HG02678 (cell line): ENCODE data around the gene RHOB.
"Not testable (repeated sequence)": the region's sequence is repeated elsewhere in the genome, so short reads cannot be mapped to it uniquely, and the experiment has no call there.

ENCODE experiments used
- ATAC-seq: cut with Tn5 transposase; IDR thresholded peaks from one replicate; pipeline ENCODE4 v1.9.1; 2021; ENCODE audit warnings: mild to moderate bottlenecking, moderate library complexity; ENCODE audit not compliant: unreplicated experiment

The RHOB gene

DNA sequence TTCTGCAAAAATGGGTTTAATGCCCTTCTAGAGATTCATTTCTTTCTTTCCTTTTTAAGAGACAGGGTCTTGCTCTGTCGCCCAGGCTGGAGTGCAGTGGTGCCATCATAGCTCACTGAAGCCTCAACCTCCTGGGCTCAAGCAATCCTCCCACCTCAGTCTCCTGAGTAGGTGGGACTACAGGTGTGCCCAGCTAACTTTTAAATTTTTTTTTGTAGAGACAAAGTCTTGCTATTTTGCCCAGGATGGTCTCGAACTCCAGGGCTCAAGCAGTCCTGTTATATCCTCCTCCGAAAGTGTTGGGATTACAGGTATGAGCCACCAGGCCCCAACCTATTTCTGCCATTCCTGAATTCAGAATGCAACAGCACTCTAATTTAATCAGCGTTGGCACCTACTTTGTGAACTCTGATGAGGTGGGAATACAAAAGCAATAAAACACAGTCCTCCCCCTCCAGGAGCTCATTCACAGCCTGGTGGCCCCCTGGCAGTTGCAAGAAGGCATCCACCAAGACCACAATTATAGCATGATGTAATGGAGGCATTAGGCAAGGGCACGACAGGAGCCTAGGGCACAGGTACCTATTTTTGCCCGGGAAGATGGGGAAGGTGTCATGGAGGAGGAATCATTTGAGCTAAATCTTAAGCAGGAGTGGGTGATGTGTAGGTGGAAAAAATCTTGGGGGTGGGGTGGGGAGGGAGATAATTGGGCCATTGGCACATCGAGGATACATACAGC lies 5.1 kb downstream of the RHOB start:
- ATAC-seq: no peak

DNA sequence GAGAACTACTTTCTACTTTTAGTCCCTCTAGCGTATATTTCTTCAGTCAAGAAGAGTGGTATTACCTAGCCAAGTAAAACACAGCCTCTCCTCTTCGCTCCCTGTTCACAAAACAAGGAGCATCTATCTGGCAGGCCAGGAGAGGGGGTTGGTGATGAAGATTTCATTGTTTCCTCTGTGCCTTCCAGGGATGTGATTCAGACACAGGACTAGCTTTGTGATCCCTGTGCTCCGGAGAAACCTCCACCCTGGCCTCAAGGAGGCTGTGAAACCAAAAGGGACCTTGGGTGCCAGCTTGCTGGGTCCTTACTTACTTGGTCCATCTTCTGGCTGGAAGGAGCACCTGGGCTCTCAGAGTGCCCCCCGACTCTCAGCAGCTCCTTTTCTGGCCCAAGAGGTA lies 5.7 kb downstream of the RHOB start:
- no peak for ATAC-seq

DNA sequence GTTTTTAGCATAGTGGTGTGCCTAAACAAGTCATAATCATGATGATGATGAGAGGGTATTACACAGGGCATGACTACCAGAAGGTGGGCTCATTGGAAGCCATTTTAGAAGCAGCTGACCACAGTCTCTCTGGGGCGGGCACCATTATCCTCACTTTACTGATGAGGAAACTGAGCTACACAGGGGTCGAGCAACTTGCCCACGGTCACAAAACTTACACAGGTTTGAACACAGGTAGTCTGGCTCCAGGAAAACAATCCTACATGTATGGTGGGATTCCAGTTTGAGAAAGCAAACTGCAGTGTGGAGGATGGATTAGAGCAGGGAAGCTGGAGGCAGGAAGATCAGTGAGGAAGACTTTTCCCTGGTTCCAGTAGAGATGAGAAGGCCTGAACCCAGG lies 6.2 kb downstream of the RHOB start:
- ATAC-seq: no peak

DNA sequence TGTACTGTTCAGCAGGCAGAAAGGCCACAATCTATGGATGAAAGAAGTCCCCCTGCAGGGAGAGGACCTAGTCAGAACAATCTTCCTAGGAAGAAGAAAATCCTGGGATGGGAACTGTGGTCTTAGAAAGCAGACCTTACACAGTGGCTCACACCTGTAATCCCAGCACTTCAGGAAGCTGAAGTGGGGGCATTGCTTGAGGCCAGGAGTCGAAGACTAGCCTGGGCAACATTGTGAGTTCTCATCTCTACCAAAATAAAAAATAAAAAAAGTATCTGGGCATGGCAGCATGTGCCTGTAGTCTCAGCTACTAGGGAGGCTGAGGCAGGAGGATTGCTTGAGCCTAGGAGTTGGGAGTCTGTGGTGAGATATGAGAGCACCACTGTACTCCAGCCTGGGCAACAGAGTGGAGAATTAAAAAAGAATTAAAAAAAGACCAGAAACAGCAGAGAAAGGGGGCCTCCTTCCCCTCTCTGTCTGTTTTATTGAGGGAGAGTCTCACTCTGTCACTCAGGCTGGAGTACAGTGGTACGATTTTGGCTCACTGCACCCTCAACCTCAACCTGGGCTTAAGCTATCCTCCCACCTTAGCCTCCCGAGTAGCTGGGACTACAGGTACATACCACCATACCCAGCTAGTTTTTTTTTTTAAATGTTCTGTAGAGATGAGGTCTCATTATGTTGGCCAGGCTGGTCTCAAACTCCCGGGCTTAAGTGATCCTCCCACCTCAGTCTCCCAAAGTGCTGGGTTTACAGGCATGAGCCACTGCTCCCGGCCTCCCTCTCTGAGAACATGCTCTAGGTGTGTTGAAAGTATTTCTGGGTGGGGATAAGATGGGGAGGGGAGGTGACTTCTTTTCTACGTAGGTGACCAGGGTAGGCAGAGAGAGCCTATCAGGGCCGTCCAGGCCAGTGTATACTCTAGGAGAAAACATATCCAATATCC lies 7.4 kb downstream of the RHOB start:
- no peak for ATAC-seq

DNA sequence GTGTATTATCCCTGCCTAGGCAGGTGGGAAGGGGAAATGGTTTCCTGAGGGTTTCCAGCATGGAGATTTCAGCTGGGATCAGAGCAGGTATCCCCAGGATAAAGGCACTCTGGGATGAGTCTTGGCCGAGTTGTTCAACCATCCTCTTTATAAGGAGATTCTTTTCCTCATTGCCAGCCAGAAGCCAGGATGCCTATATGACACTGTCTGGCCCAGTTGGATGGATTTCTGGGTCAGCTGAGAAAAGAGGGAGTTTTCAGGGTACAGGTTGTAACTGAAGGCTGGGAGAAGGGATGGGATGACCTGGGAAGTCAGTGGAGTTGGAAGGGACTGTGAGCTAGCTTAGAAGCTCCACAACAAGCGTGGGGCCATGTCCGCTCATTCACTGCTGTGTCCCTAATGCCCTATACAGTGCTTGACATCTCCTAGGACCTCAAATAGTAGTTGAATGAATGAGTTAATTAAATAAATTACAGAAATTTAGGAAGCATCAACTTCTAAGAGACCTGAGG lies 8.3 kb downstream of the RHOB start:
- ATAC-seq: no peak

DNA sequence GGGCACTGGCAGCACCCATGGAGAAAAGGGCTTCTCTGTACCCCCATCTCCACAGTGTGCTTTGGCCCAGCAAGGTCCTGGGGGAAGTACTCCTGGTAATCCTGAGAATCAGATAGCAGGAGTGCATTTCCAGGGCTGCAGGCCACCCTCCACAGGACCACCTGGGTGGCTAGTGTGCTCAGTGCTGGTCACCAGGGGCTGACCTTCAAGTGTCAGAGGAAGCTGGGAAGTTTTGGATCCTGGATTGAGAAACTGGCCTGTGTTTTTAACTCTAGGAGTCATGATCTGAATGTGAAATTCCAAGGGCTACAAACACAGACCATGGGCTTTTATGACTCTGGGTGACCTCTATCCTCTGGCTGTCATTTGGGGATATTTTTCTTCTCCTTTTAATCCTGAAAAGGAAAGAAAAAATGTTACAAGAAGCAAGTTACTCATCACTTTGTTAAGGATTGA lies 9.3 kb downstream of the RHOB start:
- ATAC-seq: no peak

DNA sequence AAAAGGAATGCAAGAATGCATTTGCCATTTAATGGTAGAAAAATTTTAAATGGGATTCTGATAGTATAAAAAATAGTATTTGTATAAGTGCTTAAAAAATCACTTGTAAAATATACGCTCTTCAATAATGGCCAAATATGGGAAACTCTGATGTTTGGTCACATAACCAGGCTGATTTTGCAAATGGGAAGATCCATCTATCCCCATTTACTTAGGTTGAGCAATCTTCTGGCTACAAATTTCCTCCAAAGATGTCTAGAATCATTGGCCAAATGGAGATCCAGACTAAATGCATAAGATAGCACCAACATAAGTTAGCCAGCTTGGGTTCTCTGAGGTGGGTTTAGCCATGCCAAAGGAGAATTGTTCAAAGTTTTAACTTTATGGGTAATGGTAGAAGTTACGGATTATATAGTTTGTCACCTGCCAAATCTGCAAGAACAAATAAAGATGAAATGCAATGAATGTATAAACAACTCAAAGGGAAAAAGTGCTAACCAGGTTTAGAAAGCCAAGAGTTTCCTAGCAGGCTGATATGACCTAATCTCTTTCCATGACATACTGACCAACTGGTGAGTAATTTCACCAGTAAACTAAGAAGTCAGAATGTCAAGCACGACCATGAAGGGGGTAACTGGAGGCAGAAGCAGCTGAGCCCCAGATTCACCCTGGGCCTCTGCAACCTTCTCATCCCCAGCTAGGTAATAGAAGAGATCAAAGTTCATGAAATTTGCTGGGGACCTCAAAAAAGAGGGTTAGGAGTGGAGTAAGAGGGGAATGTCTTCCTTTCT lies 10.0 kb downstream of the RHOB start:
- no peak for ATAC-seq

DNA sequence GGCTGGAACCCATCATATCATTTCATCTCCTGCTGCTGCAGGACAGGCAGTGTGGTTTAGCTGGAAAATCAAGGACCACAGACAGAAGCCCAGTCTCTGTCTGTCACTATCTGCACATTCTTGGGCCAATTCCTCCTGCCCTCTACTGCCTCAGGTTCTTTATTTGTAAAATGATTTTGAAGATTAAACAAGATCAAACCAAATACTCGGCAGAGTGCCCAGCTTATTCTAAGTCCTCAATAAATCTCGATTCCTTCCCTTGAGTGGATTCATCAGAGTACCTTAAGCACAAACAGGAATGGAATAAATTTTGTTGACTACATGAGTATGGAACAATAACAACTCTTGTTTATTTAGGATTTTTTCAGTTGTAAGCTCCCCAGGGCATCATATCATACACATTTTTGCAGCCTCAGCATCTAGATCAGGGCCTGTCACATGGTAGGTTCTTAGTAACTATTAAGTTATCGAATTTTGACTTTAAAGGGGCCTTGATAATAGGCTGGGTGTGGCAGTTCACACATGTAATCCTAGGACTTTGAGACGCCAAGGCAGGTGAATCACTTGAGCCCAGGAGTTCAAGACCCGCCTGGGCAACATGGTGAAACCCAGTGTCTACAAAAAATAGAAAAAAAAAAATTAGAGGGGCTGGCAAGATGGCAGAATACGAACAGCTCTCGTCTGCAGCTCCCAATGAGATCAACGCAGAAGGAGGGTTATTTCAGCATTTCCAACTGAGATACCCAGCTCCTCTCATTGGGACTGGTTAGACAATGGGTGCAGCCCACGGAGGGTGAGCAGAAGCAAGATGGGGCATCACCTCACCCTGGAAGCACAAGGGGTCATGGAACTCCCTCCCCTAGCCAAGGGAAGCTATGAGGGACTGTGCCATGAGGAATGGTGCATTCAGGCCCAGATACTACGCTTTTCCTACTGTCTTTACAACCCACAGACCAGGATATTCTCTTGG lies 11.1 kb downstream of the RHOB start:
- no peak for ATAC-seq

DNA sequence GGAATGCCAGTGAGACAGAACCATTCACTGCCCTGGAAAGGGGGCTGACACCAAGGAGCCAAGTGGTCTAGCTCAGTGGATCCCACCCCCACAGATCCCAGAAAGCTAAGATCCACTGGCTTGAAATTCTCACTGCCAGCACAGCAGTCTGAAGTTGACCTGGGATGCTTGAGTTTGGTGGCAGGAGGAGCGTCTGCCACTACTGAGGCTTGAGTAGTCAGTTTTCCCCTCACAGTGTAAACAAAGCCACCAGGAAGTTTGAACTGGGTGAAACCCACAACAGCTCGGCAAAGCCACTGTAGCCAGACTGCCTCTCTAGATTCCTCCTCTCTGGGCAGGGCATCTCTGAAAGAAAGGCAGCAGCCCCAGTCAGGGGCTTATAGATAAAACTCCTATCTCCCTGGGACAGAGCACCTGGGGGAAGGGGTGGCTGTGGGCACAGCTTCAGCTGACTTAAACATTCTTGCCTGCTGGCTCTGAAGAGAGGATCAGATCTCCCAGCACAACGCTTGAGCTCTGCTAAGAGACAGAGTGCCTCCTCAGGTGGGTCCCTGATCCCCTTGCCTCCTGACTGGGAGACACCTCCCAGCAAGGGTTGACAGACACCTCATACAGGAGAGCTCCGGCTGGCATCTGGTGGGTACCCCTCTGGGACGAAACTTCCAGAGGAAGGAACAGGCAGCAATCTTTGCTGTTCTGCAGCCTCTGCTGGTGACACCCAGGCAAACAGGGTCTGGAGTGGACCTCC lies 12.0 kb downstream of the RHOB start:
- not testable (repeated sequence) for ATAC-seq

DNA sequence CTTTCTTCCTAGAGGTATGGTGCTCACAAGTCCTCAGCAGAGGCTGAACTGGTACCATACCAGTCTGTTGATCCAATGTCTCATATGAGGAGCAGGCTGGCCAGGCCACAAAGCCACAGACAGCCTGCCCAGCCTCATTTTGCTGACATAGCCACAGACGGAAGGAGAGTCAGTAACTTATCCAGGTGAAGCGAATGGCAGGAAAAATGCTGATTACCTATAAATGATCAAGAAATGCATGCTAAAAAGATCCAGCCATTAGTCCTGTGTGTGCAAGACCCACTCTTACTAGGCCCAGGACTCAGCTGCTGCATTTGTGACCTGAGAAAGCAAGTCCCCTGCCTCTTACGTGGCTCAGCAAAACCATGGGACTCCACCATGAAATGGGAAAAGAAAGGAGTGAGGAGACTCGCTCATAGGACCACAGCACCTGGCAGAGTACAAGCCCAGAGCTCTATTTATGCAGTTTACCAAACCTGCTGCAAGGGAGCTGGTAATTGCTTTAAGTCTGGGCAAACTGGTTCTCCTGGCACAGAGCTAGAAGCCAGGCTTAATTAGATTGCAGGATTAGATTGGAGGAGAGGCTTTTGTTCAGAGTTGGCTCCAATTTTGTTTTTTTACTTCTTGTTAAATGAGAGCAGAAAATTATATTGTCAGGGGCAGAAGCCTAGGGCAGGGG lies 19.0 kb downstream of the RHOB start:
- no peak for ATAC-seq

DNA sequence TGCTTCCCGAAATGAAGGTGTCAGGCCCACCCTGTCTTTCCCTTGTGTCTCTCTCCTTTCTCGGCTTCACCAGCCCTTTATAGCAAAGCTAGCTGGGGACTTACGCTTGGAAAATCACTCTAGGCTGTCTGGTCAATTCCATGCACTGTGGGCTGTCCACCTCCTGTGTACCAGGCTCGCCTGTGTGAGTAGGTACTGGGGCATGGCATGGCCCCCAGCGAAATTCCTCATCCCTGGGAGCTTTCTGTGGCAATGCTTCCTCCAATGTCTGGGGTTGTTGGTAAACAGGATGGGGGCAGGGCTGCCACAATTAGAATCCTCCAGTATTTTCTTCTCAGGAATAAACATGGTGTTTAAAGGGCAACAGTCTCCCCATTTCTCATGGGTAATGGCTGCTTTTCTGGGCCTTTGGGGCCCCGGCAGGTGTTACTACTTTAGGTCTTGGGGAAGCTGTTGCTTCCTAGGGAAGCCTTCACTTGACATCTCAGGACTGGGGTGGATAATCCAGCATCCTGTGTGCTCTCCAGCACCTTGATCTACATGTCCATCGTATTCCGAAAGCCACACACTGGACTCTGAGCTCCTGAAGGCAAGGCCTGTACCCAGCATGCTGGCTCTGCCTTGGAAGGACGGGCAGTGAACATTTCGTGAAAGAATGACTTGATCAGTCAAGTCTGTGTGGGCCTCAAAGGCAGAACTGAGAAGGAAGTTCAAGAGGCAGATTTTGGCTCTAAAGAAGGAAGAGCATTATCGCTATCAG lies 21.1 kb downstream of the RHOB start:
- ATAC-seq: no peak

DNA sequence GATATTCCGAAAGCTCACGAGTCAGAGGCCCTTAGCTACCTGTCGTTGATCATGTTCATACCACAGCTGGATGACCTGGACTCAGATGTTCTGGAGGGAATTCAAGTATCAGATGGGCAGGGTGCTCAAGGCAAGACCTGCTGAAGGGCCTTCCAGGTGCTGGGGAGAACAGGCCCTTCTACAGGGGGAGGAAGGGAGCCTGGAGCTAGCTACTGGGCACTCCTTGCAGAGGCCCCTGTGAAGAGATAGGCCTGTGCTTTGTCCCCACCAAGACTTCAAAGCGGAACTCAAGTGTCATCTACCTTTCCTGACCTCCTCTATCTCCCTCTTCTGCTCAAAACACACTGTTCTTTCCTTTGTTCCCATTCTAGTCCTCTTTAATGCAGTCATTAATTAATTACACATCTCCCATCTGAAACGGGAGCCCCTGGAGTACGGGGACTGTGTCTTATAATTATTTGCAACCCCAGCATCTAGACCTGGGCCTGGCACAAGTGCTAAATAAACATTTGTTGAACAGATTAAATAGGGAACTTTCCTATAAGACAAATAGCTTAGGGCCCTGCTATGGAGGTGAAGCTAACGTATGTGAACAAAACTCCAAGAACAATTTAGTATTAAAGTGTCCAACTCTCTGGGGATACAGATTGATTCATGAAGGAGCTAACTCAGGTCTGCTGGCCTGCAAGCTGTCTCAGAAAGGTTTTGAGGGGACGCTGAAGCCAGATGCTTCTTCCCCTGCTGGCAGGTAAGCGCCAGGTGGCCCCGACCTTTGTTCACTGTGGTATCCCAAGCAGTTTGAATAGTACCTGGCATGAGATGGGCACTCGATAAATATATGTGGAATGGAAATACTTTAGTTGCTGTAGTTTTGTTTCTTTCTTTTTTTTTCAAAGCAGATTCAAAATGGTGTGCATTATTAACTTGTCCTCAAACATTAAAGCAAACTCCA lies 22.0 kb downstream of the RHOB start:
- no peak for ATAC-seq

DNA sequence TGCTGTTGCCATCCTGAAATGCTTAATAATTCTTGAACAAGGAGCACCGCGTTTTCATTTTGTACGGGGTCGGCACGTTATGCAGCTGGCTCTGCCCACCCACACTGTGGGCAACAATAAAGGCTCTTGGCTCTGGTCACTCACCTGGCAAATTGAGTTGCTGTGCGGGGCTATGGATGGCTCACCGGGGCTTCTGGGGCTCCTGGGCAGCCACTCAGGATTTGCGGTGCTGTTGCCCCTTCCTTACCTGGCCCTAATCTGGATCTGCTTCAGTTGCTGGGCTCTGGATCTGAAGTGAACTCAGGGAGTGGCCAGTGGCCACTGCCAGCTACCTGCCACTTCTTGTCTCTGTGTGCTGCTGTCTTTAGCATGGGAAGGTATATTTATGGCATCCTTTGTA lies 22.7 kb downstream of the RHOB start:
- no peak for ATAC-seq

DNA sequence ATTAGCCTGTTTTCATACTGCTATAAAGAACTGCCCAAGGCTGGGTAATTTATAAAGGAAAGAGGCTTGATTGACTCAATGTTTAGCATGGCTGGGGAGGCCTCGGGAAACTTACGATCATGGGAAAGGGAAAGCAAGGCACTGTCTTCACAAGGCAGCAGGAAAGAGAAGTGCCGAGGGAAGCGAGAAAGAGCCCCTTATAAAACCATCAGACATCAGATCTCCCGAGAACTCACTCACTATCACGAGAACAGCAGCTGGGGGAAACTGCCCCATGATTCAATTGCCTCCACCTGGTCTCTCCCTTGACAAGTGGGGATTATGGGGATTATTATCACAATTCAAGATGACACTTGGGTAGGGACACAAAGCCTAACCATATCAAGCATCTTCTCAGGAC lies 23.3 kb downstream of the RHOB start:
- ATAC-seq: no peak

DNA sequence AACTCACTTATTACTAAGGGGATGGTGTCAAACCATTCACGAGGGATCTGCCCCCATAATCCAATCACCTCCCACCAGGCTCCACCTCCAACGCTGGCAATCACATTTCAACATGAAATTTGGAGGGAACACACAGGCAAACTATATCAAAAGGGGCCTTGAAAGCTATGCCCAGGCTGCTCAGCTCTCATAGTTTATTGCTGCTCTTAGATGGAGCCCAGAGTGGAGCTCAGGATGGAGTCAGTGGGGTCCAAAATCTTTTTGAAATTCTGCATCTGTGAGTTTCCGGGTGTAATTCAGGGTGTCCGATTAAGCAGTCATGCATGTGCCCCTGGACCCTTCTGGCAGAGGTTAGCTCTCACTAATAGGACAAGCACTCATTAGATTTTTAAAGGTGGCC lies 24.3 kb downstream of the RHOB start:
- no peak for ATAC-seq

DNA sequence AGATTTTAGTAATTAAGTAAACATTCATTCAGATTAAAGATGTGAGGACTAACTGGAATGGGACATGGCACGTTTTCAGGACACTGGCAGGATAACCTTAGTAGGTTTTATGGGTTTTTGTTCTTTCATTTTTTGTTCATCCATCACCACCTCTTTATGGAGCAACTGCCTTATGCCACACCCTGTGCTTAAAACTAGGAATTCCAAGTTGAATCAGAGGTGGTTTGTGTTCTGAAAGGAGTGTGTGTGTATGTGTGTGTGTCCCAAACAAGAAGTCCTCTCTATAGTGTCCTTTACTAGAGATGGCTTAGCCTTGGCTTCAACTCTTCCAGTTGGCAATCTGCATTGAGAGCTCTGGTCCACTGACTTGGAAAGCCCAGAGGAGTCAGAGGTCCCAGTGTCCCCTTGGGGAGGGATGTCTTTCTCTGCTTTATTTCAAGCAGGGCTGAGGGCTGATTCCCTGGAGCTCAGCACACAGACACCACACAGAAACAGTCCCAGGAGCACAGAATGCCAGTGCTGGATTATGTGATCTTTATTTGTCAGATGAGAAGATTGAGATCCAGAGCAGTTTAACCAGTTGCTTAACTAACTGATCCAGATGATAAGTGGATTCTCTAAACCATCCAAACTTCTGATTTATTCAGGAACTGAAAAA lies 25.2 kb downstream of the RHOB start:
- ATAC-seq: no peak
